HG03457 (cell line): ENCODE data around the gene LCN1.
"Not testable (repeated sequence)": the region's sequence is repeated elsewhere in the genome, so short reads cannot be mapped to it uniquely, and the experiment has no call there.

Source experiments
- ATAC-seq: cut with Tn5 transposase; IDR thresholded peaks from one replicate; pipeline ENCODE4 v1.9.1; 2021; ENCODE audit warnings: moderate number of reproducible peaks; ENCODE audit not compliant: unreplicated experiment

Gene LCN1

DNA sequence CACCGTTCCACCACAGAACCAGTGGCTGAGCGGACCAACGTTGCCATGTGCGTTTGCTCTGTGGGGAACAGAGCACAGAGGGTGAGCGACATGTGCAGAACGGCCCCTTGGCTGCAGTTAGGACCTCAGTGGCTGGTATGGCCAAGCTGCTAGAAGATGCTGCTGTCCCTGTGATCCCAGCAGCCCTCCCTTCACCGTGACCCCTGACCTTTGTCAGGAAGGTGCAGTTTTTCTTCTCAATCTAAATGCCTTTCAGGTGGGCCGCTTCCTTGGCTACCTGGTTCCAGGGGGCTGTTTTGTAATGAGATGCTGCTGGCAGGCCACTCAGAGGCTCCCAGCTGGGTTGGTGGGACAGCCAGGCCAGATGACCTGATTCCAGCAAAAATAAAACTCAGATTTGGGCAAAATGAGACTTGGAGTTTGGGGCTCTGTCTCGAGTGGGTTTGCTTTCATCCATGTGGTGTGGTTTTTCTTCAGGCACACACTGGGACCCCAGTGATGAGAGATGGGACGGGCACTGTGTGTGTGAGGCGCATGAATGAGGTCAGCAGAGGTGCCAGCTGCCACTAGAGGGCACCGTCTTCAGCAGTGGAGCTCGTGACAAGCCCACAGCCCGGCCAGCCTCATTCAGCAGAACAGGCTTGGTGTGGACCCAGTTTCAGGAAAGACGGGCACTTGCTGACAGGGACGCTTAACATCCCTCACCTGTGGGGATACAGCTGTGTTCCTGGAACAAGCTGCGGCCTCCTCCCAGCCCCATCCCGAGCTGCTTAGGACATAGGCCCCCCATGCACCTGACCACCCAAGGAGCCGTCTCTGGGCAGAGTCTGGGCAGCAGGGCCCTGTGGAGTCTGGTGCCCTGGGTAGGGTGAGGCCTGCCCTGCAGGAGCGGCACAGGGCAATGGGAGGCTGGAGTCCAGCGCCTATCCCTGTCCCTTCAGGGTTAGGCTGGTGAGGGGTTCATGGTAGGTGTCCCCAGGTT, 16.7 kb upstream of the LCN1 start:
- no peak for ATAC-seq

DNA sequence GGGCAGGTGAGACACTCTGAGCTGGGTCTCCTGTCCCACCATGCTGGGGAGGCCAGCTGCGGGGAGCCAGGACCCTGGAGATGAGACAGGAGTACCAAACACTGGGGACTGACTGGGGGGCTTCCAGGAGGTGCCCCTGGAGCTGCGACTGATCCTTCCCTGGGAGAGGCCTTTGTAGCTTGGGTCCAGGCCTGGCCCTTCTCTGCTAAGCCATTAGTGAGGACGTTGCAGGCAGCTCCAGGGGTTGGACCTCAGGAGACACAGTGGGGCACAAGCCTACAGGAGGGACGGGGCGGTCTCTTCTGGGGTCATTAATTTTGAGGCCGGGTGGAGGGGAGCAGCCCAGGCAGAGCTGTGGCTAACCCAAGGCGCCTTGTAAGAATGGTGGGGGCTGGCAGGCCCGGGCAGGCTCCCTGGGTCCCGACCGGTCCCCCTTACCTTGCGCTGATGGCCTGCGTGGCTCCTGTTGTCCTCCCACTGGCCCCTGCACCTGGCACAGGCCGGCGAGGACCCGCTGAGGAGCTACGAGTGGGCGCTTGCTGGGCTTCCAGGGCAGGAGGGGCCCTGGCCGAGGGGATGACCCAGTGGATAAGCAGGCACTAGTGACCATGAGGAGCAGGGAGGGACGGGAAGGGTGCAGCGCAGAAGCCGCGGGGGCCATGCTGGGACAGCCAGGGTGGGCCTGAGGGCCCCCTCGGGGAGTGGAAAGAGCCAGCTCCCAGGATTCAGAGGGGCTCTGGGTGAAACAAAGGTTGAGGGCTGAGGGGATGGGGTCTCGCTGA, 15.6 kb upstream of the LCN1 start:
- ATAC-seq: no peak

DNA sequence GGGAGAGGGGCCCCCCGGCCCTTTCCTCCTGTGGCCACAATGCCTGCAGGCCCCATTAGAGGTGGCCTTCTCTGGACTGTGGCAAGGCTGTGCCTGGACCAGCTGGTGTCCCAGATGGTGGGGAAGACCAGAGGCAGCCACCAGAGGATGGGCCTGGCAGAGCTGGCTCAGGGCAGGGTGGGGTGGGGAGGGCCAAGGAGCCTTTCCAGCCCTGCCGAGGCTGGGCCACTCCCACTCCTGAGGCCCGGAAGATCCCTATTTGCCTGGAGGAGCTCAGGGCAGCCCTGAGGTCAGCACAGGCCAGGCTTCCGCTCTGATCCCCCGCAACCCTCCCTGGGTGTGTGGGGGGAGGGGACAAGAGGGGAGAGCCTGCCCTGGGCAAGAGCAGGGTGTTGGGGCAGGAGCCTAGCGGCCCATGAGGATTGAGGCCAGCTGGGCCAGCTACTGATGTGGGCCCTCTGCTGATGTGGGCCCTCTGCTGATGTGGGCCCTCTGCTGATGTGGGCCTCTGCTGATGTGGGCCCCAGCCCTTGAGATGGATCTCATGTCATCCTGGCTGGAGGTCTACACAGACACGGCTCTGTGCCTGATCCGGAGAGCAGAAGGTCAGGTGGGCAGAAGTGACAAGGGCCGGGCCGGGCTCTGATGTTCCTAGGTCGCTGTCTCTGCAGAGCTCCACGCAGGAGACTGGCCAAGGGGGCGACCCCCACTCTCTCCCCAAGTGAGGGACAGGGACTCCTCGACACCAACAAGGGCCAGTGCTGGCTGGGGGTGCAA, 14.7 kb upstream of the LCN1 start:
- ATAC-seq: no peak

DNA sequence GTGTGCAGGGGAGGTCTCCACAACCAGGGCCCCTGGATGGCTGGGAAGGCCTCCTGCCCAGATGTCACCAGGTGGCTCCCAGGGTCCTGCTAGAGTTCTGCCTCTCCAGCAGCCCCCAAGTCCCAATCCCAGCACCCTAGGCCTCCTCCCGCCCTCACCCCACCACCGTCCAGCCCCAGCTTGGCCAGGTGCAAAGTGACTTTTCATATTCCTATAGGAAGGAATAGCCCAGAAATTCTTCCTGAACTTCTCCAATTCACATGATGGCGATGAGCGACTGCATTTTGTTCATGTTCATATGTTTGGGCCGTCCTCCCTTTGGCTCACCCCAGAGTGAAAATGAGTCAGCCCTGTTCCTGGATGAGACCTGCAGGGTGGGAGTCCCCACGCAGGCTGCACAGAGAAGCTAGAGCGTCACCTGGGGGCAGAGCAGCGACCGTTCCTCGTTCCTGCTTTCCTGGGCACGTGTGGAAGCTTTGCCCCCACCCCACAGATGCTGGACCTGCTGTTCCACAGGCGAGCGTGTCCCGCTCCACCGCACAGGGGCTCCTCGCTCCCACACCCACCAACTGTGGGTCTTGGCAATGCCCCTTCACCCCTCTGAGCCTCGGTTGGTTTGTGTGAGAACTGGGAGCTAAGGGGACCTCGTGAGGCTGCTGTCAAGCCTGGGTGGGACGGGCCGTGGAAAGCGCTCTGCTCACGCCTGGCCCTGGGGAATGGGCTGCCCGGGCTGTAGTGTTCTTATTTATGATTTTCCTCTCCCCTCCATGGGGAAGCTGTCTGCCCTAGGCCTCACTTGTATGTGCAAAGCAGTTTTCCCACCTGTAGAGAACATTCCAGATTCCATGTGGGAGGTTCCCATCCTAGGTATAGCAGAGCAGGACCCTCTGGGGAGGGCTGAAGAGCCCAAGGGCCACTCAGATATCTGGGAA, 13.9 kb upstream of the LCN1 start:
- ATAC-seq: no peak

DNA sequence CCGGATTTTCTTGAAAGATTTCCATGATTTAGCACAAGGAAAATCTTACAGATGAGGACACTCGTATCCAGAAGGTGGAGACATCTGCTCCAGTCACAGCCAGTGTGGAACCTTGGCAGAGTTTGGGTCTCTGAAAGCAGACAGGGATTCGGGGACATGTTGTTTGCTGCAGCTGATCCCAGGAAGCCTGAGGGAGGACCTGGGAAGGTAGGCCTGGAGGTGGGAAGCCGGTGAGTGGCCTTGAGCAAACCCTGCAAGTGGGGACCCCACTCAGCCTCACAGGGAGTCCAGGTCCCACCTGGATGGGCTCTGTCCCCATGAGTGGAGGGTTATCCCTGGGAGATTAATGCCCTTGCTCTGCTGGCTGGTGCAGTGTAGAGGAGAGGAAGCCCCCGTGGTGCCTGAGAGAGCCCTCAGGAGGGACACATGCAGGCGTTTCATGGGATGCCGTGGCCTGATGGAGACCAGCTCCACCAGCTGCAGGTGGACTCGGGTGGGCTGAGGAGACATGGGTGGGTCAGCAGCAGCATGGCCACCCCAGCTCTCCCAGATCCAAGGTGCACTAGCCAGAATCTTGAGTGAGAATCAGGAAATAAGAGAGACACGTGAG, 12.9 kb upstream of the LCN1 start:
- ATAC-seq: no peak

DNA sequence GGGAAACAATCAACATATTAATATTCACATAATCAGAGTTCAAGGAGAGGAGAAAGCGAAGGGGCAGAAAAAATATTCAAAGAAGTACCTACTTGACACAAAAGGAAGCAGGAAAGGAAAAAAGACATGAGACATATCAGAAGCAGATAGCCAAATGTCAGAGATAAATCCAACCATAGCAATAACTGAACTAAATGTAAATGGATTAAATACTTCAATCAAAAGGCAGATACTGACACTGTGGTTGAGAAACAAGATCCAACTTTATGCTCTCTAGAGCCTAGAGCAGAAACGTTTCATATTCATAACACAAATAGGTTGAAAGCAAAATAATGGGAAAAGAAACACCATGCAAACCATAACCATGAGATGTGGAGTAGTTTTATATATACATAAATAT, 11.8 kb upstream of the LCN1 start:
- ATAC-seq: no peak

DNA sequence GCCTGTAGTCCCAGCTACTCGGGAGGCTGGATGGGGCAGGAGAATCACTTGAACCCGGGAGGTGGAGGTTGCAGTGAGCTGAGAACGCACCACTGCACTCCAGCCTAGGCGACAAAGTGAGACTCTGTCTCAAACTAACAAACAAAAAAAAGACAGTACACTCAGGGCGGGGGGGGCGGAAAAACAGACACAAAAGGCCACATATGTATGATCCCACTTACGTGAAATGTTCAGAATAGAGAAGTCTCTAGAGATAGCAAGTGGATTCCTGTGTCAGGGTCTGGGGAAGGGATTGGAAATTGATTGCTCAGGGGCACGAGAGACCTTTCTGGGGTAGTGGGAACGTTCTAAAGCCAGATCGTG, 9.0 kb upstream of the LCN1 start:
- ATAC-seq: no peak

DNA sequence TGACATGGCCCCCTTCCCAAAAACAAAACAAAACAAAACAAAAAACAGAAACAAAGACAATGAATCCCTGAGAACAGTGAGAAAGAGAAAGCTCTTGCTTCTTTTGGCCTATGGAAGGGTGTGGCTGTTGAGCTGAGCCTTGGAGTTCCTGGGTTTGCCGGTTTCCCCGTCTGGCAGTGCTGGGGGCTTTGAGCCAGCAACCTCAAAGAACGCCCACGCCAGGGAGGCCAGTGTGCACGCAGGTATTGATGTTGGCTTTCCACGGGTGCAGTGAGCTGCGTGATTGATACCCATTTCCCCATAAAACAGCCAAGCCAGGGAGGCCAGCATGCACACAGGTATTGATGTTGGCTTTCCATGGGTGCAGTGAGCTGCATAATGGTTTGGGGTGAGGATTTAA, 8.3 kb upstream of the LCN1 start:
- ATAC-seq: no peak

DNA sequence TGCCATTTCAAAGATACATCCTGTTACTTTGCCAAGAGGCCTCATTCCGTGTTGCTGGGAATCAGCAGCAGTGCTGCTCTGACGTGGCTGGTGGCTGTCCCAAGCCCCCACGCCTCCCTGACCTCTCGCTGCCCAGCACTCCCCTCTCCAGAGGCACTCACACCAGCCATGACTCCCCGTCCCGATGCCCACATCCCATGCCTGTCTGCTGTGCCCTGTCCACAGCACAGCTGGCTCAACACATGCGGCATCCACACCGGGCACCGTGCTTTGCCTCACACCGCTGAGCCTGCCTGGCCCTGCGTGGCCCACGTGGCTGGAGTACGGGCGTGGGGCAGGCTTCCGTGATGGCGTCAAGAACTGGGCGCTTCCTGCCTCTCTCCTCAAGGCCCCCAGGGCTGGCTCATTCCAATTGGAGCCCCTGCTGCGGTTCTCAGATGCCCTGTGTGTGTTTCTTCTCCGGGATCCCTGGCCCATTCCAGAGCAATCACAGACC, 7.8 kb upstream of the LCN1 start:
- no peak for ATAC-seq

DNA sequence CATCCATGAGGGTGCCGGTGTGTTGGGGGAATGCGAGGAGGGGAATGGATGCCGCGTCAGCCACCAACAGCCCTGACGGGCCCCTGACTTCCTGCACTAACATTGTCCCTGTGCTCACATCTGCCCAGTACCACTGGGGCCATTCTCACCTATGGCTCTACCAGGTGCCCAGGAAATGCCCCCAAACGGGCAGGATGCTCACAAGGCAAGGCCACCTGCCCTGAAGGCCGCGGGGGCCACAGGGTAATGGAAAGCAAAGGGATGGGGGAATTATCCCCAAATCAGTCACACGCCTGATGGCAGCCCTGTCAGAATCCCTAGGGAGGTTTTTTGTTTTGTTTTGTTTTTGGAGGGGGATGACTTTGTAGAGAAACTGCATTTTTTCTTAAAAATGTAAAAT, 7.3 kb upstream of the LCN1 start:
- not testable (repeated sequence) for ATAC-seq

DNA sequence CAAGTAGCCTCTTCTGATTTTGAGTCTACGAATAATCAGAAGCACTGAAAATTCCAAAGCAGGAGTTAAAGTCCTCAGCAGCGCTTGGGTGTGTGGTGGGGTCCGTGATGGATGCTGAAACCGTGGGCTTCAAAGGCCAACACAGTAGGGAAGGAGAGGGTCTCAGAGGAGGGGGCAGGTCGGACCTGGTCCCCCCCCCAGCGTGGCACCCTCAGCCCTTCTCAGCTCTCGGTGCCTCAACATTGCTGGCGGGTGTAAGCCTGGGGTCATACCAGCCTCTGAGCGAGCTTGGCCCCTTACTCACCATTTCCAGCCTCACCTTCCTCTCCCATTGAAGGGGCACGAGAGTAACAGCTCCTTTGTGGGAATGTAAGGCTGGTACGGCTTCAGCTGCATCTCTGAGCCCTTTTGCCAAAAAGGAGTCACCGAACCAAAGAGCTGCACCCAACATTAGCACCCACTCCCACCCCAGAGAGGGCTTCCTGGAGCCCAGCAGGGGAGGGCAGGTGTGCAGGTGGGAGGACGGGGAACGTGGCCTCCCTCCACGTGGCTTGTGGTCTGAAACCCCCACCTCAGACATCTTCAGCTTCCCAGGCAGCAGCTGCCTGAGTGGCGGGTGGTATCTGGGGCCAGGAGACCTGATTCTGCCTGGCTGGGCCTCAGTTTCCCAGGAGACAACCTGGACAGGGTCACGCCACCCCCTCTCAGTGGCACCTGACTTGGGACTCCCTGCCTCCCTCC, 6.7 kb upstream of the LCN1 start:
- ATAC-seq: no peak

DNA sequence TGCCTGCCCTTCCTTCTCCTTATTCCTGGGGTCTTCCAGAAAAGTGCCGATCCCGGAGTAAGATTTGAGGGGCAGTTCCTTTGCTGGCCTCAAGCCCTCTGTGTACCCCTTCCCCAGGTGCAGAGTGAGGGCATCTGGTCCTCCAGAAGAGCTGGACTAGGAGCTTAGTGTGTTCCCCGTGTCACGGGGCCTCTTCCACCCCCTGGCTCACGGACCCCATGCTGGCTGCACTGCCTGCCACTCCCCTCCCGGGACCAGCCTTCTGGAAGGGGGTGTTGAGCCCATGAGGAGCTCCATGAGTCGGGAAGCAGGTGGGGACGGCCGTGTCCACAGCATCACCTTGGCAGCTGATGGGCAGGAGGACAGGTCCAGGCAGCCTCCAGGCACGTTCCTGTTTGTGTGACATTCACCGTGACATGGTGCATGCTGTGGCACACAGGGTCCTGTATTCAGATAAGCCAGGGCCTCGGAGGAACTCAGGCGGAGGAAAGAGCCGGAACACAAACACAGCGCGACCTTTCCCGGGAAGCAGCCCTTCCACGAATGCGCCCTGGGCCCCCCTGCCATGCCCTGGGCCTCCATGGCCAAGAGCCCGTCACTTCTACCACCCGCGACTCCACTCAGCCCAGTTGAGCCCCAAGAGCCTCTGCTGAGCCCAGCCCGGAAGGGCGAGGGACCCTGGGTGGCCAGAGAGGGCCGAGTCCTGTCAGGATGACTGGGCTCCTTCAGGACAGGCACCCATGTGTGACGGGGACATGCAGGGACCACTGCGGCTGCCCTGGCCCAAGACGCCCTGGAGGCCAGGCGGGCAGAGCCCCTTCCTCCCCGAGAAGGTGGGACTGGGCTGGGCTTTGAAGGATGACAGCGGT, 5.9 kb upstream of the LCN1 start:
- no peak for ATAC-seq

DNA sequence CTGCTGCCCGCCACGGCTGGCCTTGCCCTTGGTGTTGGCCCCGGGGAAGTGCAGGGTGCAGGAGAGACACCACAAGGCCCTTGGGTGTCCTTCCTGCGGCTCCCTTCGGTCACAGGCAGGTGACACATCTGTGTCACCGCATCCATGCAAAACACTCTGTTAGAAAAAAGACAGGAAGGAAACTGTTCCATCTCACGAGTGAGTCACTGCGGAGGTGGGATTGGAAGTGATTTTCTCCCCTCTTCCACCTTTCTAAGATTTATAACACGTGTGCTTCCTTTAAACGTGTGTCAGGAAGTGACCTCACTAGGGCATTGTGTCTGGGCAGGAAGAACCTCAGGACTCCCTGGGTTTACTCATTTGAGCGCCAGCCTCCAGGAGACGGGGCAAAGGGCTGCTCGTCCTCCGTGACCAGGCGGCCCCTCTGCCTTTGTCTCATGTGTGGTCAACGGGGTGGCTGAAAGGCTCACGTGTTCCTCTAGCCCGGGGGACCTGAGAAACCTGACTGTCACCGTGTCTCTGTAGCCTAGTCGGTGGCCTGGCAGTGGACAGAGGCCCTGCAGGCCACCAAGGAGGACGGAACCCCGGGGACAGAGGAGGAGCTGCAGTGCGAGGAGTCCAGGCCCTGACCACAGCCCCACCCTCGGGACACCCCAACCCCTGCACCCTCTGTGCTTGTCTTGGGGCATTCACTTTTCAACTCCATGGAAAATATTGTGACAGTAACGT, 4.9 kb upstream of the LCN1 start:
- no peak for ATAC-seq

DNA sequence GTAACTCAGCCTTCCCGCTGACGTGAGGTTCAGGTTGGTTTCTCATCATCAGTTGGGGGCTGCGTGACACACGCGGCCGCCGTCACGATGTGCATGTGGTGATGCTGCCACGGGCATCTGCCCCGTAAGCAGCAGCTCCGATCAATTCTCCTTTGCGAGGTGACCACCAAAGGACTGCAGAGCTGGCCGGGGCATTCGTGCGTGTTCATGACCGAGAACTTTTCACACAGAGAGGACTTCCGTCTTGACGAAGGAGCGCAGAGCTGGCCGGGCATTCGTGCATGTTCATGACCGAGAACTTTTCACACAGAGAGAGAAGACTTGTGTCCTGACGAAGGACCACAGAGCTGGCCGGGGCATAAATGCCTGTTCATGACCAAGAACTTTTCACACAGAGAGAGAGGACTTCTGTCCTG, 3.8 kb upstream of the LCN1 start:
- no peak for ATAC-seq

DNA sequence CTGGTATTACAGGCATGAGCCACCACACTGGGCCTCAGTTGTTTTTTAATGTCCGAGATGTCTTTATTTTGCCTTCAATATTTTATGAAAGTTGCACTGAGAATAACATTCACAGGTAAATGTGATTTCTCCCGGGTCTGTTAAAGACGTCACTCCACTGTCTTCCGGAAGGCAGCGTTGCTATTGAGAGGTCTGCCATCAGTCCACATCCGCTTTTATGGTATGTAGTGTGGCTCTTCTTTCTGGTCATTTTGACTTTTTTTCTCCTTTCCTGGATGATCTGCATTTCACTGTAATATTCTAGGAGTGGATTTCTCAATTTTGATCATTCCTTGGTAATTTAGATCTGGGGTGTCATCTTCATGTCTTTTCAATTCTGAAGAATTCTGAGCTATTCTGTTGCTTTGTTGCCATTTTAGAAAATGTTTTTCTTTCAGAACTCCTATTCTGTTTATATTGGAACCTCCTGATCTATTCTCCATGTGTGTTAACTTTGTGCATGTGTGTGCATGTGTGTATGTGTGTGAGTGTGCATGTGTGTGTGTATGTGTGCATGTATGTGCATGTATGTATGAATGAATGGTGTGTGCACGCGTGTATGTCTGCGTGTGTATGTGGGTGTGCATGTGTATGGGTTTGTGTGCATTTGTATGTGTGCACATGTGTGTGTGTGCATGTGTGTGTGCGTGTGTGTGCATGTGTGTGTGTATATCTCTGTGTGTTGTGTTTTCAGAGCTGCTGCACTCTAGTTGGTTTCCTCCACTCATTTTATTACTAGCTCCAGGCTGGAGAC, 1.9 kb upstream of the LCN1 start:
- ATAC-seq: no peak

DNA sequence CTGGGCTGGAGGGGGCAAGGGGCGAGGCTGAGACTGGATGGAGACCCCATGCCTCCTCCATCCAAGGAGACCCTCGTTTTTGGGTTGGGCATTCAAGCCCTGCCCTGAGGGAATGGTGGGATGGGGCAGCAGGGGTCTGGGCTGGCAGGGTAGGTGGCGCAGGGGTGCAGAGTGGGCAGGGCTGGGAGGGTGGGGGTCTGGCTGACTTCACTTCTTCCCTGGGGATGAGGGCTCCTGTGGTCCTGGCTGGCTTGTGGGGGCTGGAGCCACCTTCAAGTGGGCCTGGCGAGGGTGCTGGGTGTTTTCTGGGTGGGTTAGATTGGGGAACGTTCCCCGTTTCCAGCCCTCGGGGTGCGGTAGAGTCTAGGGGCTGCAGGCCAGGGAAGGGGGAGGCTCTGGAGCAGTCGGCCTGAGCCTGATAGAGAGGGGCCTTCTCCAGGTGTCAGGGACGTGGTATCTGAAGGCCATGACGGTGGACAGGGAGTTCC, 412 bp downstream of the LCN1 start:
- ATAC-seq: no peak
